Neural progenitor cell (in vitro differentiated cells): ENCODE measurements around the gene HCN1. TPM values are rescaled to one million over a fixed set of nuclear protein-coding genes. Genes with fewer than 3 reads are reported as not detected.
A peak's percentile ranks its signal among the peaks of the same experiment; 100 is the strongest.

Source experiments
- DNase-seq: peaks from one replicate; pipeline ENCODE4 v3.0.0-alpha.2; 2016; ENCODE audit warnings: low spot score
- H2AFZ ChIP-seq: fragments of 200-600 bp; sonication (generic); replicated peaks from 2 replicates; pipeline ENCODE4 v1.6.1; 2016; ENCODE audit warnings: antibody characterized with exemption
- H3F3A ChIP-seq: fragments of 200-600 bp; sonication (generic); 2 replicates; pipeline ENCODE4 v1.6.1; 2016; ENCODE audit warnings: antibody characterized with exemption, low read depth
- H3K27ac ChIP-seq: fragments of 200-600 bp; sonication (generic); 2 replicates; pipeline ENCODE4 v1.5.1; 2016; ENCODE audit warnings: mild to moderate bottlenecking
- H3K27me3 ChIP-seq: fragments of 200-600 bp; sonication (generic); 2 replicates; pipeline ENCODE4 v1.6.1; 2016; ENCODE audit warnings: mild to moderate bottlenecking, moderate library complexity
- H3K36me3 ChIP-seq: fragments of 200-600 bp; sonication (generic); 2 replicates; pipeline ENCODE4 v1.5.1; 2016
- H3K4me1 ChIP-seq: fragments of 200-600 bp; sonication (generic); 2 replicates; pipeline ENCODE4 v1.6.1; 2016; ENCODE audit warnings: mixed run types
- H3K4me2 ChIP-seq: fragments of 200-600 bp; sonication (generic); 2 replicates; pipeline ENCODE4 v1.6.1; 2016
- H3K4me3 ChIP-seq: fragments of 200-600 bp; sonication (generic); 2 replicates; pipeline ENCODE4 v1.5.1; 2016
- H3K79me2 ChIP-seq: fragments of 200-600 bp; sonication (generic); 2 replicates; pipeline ENCODE4 v1.6.1; 2016; ENCODE audit warnings: low read depth
- H3K9ac ChIP-seq: fragments of 200-600 bp; sonication (generic); 2 replicates; pipeline ENCODE4 v1.6.1; 2016
- H3K9me3 ChIP-seq: fragments of 200-600 bp; sonication (generic); 2 replicates; pipeline ENCODE4 v1.5.1; 2016; ENCODE audit warnings: low read depth
- H4K20me1 ChIP-seq: fragments of 200-600 bp; sonication (generic); 2 replicates; pipeline ENCODE4 v1.6.1; 2016; ENCODE audit warnings: low read depth
- H3K27ac Mint-ChIP-seq: 3 replicates; pipeline ENCODE4 v1.8.0; 2021; ENCODE audit warnings: mixed read lengths
- H3K27me3 Mint-ChIP-seq: 2 replicates; pipeline ENCODE4 v1.8.0; 2022; ENCODE audit warnings: low read depth, mild to moderate bottlenecking, inconsistent platforms, moderate library complexity, mixed read lengths; ENCODE audit not compliant: insufficient read depth
- H3K36me3 Mint-ChIP-seq: 3 replicates; pipeline ENCODE4 v1.8.0; 2021; ENCODE audit warnings: mixed read lengths
- H3K4me1 Mint-ChIP-seq: 3 replicates; pipeline ENCODE4 v1.8.0; 2021; ENCODE audit warnings: mixed read lengths
- H3K4me3 Mint-ChIP-seq: 3 replicates; pipeline ENCODE4 v1.8.0; 2021; ENCODE audit warnings: mild to moderate bottlenecking, moderate library complexity, mixed read lengths
- H3K9me3 Mint-ChIP-seq: 3 replicates; pipeline ENCODE4 v1.8.0; 2020; ENCODE audit warnings: mixed read lengths
- EZH2 ChIP-seq: fragments of 200-600 bp; sonication (generic); IDR thresholded peaks from 2 replicates; pipeline ENCODE4 v1.6.1; 2017; ENCODE audit warnings: antibody characterized with exemption, mild to moderate bottlenecking, moderate library complexity
- EZH2phosphoT487 ChIP-seq: fragments of 200-600 bp; sonication (generic); IDR thresholded peaks from 2 replicates; pipeline ENCODE4 v1.6.1; 2017; ENCODE audit warnings: antibody characterized with exemption
- total RNA-seq: library from RNA; depleted of rRNA; stranded (reverse); fragments of >200 nt; gene quantifications from 2 replicates; pipeline ENCODE4 v1.2.3, GENCODE V29; 2015; ENCODE audit warnings: low replicate concordance
- TF ChIP-seq, protein P1 (sequence below): fragments of 200-600 bp; sonication (generic); IDR thresholded peaks from 2 replicates; pipeline ENCODE4 v1.5.1; 2017; ENCODE audit warnings: antibody characterized with exemption, mild to moderate bottlenecking

Gene HCN1
- total RNA-seq, 1 donor from 2014 or later = not detected

DNA sequence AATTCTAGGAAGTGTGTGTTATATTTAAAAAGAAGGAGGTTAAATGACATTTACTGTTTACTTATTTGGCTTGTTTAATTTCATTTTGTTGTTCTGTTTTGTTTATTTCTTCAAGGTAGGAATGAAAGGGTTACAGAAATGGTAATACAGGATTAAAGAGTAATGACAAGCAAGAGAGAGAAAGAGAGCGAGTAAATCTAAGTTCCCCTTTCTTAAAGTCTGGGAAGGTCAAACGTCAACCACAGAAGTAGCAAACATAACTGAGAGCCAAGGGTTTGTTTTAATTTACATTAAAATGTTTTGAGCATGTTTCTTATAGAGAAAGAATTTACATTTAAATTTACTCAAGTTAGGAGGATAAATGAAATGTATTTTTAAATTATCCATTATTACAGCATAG is 18.7 kb downstream of the HCN1 start:
- Histone ChIP-seq H3K27me3 (no peaks in the 10 kb centered on the region), H3K4me3 (no peak overlapping the region), H3K4me2 (no peak overlapping the region), H3K36me3 (no peaks in the 10 kb centered on the region), H3K4me1 (no peaks in the 10 kb centered on the region), H3K79me2 (no peaks in the 10 kb centered on the region), H4K20me1 (no peaks in the 10 kb centered on the region), H3K9ac (no peak overlapping the region), H2AFZ (no peak overlapping the region), H3K27ac (no peak overlapping the region), H3F3A (no peaks in the 10 kb centered on the region), H3K9me3 (no peaks in the 10 kb centered on the region)
- H3K9me3 Mint-ChIP-seq = no peaks in the 10 kb centered on the region
- H3K4me3 Mint-ChIP-seq = no peak overlapping the region
- no peaks in the 10 kb centered on the region for H3K27me3 Mint-ChIP-seq
- DNase-seq = no peak
- H3K4me1 Mint-ChIP-seq = no peaks in the 10 kb centered on the region
- H3K27ac Mint-ChIP-seq = no peak overlapping the region
- H3K36me3 Mint-ChIP-seq = no peaks in the 10 kb centered on the region
- TF ChIP-seq EZH2phosphoT487 = no peak
- TF ChIP-seq, protein P1, sequence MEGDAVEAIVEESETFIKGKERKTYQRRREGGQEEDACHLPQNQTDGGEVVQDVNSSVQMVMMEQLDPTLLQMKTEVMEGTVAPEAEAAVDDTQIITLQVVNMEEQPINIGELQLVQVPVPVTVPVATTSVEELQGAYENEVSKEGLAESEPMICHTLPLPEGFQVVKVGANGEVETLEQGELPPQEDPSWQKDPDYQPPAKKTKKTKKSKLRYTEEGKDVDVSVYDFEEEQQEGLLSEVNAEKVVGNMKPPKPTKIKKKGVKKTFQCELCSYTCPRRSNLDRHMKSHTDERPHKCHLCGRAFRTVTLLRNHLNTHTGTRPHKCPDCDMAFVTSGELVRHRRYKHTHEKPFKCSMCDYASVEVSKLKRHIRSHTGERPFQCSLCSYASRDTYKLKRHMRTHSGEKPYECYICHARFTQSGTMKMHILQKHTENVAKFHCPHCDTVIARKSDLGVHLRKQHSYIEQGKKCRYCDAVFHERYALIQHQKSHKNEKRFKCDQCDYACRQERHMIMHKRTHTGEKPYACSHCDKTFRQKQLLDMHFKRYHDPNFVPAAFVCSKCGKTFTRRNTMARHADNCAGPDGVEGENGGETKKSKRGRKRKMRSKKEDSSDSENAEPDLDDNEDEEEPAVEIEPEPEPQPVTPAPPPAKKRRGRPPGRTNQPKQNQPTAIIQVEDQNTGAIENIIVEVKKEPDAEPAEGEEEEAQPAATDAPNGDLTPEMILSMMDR = no peak
- TF ChIP-seq EZH2 = no peak

DNA sequence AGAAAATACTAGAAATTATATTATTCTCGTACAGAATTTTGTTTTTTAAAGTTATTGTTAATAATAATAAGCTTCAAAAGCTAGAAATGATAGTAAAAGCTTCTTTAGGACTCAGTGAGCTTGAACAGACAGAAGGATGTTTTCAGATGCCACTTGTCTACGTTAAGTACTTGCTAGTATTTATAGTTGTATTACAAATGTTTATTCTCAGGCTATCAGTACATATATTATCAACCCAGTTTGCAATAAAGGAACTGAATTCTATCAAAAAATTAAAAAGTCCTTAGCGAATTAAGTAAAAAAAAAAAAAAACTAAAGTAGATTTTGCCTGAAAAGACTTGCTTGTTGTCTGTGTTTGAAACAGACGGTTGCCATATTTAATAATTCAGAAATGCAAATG is 23.9 kb downstream of the HCN1 start:
- Histone ChIP-seq H3K4me3 (no peak overlapping the region), H4K20me1 (no peaks in the 10 kb centered on the region), H3F3A (no peaks in the 10 kb centered on the region), H3K4me2 (no peak overlapping the region), H3K4me1 (no peaks in the 10 kb centered on the region), H3K27me3 (no peaks in the 10 kb centered on the region), H3K9ac (no peak overlapping the region), H2AFZ (no peak overlapping the region), H3K36me3 (no peaks in the 10 kb centered on the region), H3K9me3 (no peaks in the 10 kb centered on the region), H3K79me2 (no peaks in the 10 kb centered on the region), H3K27ac (no peak overlapping the region)
- no peak overlapping the region for H3K4me3 Mint-ChIP-seq
- no peak for DNase-seq
- H3K4me1 Mint-ChIP-seq = no peaks in the 10 kb centered on the region
- no peaks in the 10 kb centered on the region for H3K9me3 Mint-ChIP-seq
- H3K27me3 Mint-ChIP-seq = no peaks in the 10 kb centered on the region
- no peak for TF ChIP-seq EZH2phosphoT487
- no peak for TF ChIP-seq EZH2
- TF ChIP-seq, protein P1 = no peak
- no peaks in the 10 kb centered on the region for H3K36me3 Mint-ChIP-seq
- H3K27ac Mint-ChIP-seq = no peak overlapping the region

DNA sequence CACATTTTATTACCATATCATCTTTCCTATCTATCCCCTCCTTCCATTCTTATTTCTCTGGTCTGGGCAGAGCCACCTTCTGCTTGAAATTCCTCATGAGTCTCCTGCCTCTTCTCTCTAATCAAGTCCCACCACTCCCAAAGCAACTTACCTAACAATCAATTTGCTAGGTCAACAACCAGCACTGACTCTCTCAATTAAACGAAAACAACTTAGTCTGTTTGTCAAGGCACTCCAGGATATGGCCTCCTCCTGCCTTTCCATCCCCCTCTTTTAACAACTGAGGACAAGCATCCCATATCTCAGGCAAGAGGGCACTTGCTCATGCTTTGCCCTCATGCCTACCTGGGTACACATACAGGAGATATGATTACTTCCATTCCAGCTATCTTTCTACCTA is 47.4 kb downstream of the HCN1 start:
- no peaks in the 10 kb centered on the region for H3K9me3 ChIP-seq
- no peak for DNase-seq
- Mint-ChIP-seq H3K4me1 (no peaks in the 10 kb centered on the region), H3K36me3 (no peaks in the 10 kb centered on the region), H3K9me3 (no peaks in the 10 kb centered on the region), H3K27me3 (no peaks in the 10 kb centered on the region), H3K27ac (no peak overlapping the region), H3K4me3 (no peak overlapping the region)
- no peaks in the 10 kb centered on the region for H3F3A ChIP-seq
- no peak overlapping the region for H3K4me3 ChIP-seq
- no peak overlapping the region for H3K4me2 ChIP-seq
- H3K9ac ChIP-seq = no peak overlapping the region
- no peaks in the 10 kb centered on the region for H3K27me3 ChIP-seq
- H4K20me1 ChIP-seq = no peaks in the 10 kb centered on the region
- H3K79me2 ChIP-seq = no peaks in the 10 kb centered on the region
- H3K4me1 ChIP-seq = no peaks in the 10 kb centered on the region
- H3K36me3 ChIP-seq = no peaks in the 10 kb centered on the region
- H3K27ac ChIP-seq = no peak overlapping the region
- no peak for TF ChIP-seq EZH2
- TF ChIP-seq EZH2phosphoT487 = no peak
- TF ChIP-seq, protein P1 = no peak
- peak overlapping the region; percentile 71 for H2AFZ ChIP-seq

DNA sequence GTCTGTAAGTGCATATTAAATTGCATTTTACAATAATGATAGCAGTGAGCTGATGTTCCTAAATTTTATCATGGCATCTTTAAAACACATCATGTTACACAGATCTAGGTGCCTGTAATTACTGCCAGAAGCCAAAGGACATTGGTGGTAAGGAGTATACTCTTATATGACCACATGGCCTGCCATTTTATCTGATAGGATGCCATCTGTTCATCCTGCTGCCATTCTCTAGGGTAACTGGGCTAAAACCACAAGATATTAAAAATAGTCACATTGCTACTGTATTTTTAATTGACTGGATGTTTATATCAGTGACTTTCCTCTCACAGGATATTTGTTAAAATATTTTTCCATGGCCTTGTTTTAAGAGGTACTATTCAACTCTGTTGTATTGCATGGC is 53.1 kb downstream of the HCN1 start:
- H3K4me3 Mint-ChIP-seq = no peak overlapping the region
- TF ChIP-seq EZH2phosphoT487 (no peak), EZH2 (no peak)
- TF ChIP-seq, protein P1 = no peak
- DNase-seq = no peak
- H3K79me2 ChIP-seq = no peaks in the 10 kb centered on the region
- H3K27ac Mint-ChIP-seq = no peak overlapping the region
- no peaks in the 10 kb centered on the region for H3K36me3 Mint-ChIP-seq
- H3K4me2 ChIP-seq = no peak overlapping the region
- no peak overlapping the region for H3K9ac ChIP-seq
- H2AFZ ChIP-seq = no peak overlapping the region
- H3K9me3 ChIP-seq = no peaks in the 10 kb centered on the region
- no peak overlapping the region for H3K4me3 ChIP-seq
- H3K36me3 ChIP-seq = no peaks in the 10 kb centered on the region
- no peaks in the 10 kb centered on the region for H3K27me3 Mint-ChIP-seq
- H3K27ac ChIP-seq = no peak overlapping the region
- no peaks in the 10 kb centered on the region for H3F3A ChIP-seq
- H4K20me1 ChIP-seq = no peaks in the 10 kb centered on the region
- H3K9me3 Mint-ChIP-seq = no peaks in the 10 kb centered on the region
- H3K27me3 ChIP-seq = no peaks in the 10 kb centered on the region
- H3K4me1 ChIP-seq = no peaks in the 10 kb centered on the region
- no peaks in the 10 kb centered on the region for H3K4me1 Mint-ChIP-seq
